GM18511 (cell line): ENCODE measurements around the gene NEMF.
A peak's percentile ranks its signal among the peaks of the same experiment; 100 is the strongest.
"Not testable (repeated sequence)": the region's sequence is repeated elsewhere in the genome, so short reads cannot be mapped to it uniquely, and the experiment has no call there.

Experiments used
- ATAC-seq: cut with Tn5 transposase; IDR thresholded peaks from one replicate; pipeline ENCODE4 v1.9.1; 2021; ENCODE audit warnings: mild to moderate bottlenecking, moderate library complexity; ENCODE audit not compliant: unreplicated experiment

NEMF gene

GRCh38 chr14:49880267-49881064, 27.9 kb upstream of the NEMF start:
- ATAC-seq: no peak

GRCh38 chr14:49879646-49880204, 27.1 kb upstream of the NEMF start:
- ATAC-seq: peak; percentile 78

GRCh38 chr14:49876563-49877127, 24.1 kb upstream of the NEMF start:
- no peak for ATAC-seq

- no peak for ATAC-seq
Observed at GRCh38 chr14:49875640-49876198, 23.1 kb upstream of the NEMF start.

GRCh38 chr14:49873548-49873947, 21.0 kb upstream of the NEMF start:
- not testable (repeated sequence) for ATAC-seq

- ATAC-seq: no peak
Observed at GRCh38 chr14:49870908-49871307, 18.3 kb upstream of the NEMF start.

- ATAC-seq: no peak
Observed at GRCh38 chr14:49868720-49869114, 16.1 kb upstream of the NEMF start.

- peak; percentile 90 for ATAC-seq
Observed at GRCh38 chr14:49867831-49868719, 15.5 kb upstream of the NEMF start.

- ATAC-seq: no peak
Observed at GRCh38 chr14:49865431-49865859, 12.9 kb upstream of the NEMF start.

- no peak for ATAC-seq
Observed at GRCh38 chr14:49863487-49864281, 11.1 kb upstream of the NEMF start.

- peak; percentile 17 for ATAC-seq
Observed at GRCh38 chr14:49862089-49862673, 9.6 kb upstream of the NEMF start.

- peak; percentile 8 for ATAC-seq
Observed at GRCh38 chr14:49861699-49862088, 9.1 kb upstream of the NEMF start.

- ATAC-seq: no peak
Observed at GRCh38 chr14:49860988-49861698, 8.6 kb upstream of the NEMF start.

GRCh38 chr14:49858383-49858782, 5.8 kb upstream of the NEMF start:
- no peak for ATAC-seq

- ATAC-seq: no peak
Observed at GRCh38 chr14:49857427-49858003, 4.9 kb upstream of the NEMF start.

- peak; percentile 69 for ATAC-seq
Observed at GRCh38 chr14:49853572-49854375, 1.2 kb upstream of the NEMF start.

GRCh38 chr14:49853158-49853477, 530 bp upstream of the NEMF start:
- ATAC-seq: peak; percentile 21

- ATAC-seq: no peak
Observed at GRCh38 chr14:49851813-49852212, 775 bp downstream of the NEMF start.
